T-helper 22 cell (primary cell): ENCODE results near the gene CFAP54.

Source experiments
- DNase-seq: peaks from one replicate; pipeline ENCODE4 v3.0.0-alpha.2; 2020; ENCODE audit warnings: low read depth

The CFAP54 gene

GRCh38 chr12:96890331-96890730, 401.0 kb downstream of the CFAP54 start:
- DNase-seq, result no peak

GRCh38 chr12:96892104-96892503, 402.7 kb downstream of the CFAP54 start:
- DNase-seq, result no peak

GRCh38 chr12:96897421-96897820, 408.0 kb downstream of the CFAP54 start:
- DNase-seq, result no peak

DNA sequence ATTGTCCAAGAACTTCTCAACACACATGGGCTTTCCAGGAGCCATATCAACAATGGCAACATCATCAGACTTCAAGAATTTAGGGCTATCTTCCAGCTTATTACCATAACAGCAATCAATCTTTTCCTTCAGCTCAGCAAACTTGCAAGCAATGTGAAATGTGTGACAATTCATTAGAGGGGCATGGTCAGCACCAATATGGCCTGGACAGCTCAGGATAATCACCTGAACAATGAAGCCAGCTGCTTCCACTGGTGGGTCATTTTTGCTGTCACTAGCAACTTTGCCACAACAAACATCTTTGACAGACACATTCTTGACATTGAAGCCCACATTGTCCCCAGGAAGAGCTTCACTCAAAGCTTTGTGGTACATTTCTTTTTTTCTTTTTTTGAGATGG, 411.8 kb downstream of the CFAP54 start:
- DNase-seq, result no peak

DNA sequence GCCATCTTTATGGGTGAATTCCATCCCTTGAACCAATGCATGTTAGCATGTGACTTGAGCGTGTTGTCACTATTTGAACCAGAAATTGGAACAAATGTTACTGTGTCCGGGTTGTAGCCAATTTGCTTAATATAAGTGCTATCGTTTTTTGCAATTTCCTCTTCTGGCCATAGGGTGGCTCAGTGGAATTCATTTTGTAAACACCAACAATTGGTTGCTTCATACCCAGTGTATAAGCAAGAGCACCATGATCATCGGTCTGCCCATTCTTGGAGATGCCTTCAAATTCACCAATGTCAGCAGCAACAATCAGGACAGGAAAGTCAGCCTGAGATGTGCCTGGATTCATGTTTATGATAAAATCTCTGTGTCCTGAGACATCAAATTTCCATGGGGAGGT, 412.7 kb downstream of the CFAP54 start:
- DNase-seq, result no peak

DNA sequence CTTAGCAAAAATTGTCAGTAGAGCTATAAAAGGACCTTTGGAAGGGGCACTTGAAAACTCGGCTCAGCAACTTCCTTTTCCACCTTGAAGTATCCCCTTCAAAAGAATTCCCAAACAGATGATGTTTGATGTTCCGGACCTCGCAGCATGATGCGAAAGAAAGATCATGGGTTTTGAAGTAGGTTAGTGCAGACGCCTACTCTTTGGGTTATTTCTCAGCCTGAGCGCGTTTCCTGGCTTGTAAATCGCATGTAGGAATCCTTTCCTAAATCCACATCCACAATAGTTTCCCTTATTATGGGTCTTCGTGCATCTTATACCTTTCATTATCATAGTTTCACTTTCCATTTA, 417.1 kb downstream of the CFAP54 start:
- DNase-seq, result no peak

DNA sequence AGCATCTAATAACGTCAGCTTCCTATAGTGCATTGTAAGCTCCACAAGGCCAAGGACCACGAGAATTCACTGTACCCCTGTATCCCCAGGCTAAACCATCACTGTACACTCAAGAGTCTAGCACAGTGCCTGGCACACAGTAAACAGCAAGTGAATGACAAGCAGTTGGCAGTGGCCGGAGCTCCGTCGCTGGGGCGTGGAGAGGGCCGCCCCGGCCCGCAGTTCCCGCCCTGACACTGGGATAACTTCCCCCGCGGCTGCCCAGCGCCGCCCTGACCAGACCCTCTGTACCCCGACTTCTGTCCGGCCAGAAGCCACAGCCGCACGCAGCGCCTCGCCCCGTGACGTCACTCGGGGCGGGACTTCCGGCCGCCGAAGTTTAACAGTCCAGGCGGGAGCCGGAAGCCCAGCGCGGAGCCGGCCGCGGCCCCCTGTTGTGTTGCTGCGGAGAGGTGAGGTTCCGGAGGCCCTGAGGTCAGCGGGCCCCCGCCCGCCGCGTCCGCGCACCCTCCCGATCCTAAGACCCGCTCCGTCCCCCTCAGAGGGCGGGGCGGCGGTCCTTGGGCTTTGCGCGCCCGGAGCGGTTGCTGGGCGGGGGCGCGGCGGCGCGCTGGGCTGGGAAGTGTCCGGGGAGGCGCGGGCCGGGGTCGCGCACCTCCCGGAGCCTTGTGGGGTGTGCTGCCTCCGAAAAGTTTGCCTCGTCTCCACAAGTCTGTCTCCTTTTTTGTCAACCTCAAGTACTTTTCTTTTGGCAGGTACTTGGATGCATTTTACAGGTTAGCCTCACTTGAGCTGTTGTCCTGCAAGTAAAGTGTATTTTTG, 417.7 kb downstream of the CFAP54 start, which contains the start of gene NEDD1:
Gene NEDD1 (plus strand): TSS at position 409 of the 822 bp plus-strand sequence. CDS start 2,503 bp downstream, outside the sequence.
- peak; percentile 66 for DNase-seq

DNA sequence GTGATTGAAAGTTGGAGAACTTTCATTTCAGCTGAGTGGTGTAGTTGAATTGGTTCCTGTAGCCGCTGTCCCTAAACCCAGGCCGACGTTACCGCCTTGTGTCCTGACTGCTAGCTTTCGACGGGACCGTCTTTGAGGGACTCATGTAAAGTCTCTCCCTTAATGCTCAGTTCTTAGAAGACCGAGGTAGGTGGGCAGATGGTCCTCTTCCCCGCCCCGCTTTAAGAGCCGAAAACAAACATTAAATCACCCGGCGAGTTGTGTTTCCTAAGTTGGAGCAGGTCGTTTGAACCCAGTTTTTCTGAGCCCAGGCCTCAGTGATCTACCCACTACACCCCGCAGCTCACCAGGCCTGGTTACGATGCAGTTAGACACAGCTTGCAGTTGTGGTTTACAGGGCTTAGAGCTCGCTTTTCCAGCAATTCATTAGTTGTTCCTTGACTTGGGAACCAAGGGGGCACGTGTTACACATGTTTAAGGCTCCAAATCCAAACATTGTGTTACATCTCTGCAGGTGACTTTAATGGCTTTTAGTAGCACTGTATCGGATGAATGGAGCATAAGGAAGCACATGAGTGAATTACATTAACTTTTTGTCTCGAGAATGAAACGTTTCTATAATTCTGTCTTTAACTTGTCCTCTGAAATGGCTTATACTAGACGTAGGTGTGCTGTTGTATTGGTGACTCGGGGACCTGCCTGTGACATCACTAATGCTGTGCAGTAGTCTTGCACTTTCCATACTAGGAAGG, 418.5 kb downstream of the CFAP54 start:
- no peak for DNase-seq

- DNase-seq, result no peak
Measured at GRCh38 chr12:96908423-96908675, 419.0 kb downstream of the CFAP54 start.

DNA sequence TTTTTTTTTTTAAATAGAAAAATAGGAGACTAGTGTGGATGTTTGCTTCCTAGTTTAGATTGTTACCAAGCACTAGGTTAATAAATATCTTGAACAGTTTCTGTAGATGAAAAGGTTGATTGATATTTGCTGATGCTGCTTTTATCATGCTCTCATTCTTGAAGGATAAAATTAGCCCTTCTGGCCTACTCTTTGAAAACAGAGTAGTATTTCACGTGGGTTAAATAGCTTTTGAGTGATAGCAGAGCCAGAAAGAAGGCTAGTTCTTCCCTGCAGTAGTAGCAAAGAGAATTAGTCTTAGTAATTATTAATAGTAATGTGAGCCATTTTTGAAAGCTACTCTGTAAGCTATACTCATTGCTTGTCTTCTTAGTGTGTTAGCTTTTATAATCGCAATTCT, 422.9 kb downstream of the CFAP54 start:
- DNase-seq, result no peak

DNA sequence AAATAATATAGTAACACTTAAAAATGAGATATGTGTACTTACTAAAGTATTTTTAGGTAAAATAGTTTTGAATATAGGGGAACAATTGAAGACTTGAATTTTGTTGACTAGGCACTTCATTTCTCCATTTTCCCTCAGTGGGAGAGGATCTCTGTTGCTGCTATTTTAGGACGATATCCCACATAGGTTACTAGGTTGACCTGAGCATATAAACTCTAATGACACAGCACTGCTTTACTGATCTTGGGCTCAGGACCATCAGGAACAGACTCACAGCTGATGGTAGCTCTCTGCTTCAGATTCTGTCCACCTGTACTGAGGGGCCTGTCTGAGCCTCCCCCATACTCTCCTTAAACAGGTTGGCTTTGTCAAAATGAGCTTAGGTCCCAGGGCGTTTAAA, 423.6 kb downstream of the CFAP54 start:
- DNase-seq, result no peak

DNA sequence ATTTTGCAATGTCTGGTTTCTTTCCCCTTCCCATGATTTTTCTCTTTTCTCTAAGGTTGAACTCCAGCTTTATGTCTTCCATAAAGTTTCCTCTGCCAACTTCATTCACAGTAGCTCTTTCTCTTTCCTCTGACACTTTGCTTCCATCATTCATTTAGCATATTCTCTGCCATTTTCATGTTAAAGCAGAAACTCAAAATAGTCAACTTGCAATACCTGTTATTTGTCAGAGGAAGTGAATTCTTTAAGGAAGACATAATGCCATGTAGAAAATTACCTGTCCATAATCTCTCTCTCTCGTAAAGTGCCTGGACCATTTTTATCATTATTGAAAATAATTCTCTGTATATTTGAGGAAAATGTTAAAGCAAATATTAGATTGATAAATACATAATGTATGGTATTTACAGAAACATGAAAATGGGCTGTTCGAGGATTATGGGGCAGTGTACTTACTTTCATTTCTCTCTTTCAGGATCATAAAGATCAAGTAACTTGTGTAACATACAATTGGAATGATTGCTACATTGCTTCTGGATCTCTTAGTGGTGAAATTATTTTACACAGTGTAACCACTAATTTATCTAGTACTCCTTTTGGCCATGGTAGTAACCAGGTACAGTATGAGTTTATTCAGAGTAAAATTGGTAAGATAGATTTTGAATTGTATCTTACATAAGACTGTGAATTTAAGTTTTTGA, 430.3 kb downstream of the CFAP54 start:
- DNase-seq, result no peak
